ENCODE results near the gene FIGLA. TPM values are rescaled to one million over a fixed set of nuclear protein-coding genes. Genes with fewer than 3 reads are reported as not detected.

The FIGLA gene
- polyA plus RNA-seq, 1 of the 3 experiments (the other 2 are of a cell fraction) = not detected

- CTCF ChIA-PET = interaction anchor here (0.6 to 1.1 kb wide), 2 partner anchors 14 to 104 kb away, joined by 3 read pairs; partner anchors contain the start of gene ADD2
- POLR2A ChIA-PET = no interaction called here
- WGBS (ENCODE audit: low lambda C conversion rate) = 56% methylated on average over 4 of the region's 4 CpGs
Measured at GRCh38 chr2:70753902-70754301, 36.5 kb downstream of the FIGLA start.

GRCh38 chr2:70753031-70753430 is 37.4 kb downstream of the FIGLA start:
- Histone ChIP-seq H3K9me3 (no peaks in the 10 kb centered on the region), H3K4me2 (no peak overlapping the region), H3K36me3 (replicated peaks in 1 of 2; ENCODE audit: control insufficient read depth in 1 of 2, insufficient read depth in 2 of 2, low read length in 1 of 2) (no peaks in the 10 kb centered on the region), H3K4me3 (ENCODE audit: low read depth in 2 of 2, low read length in 1 of 2) (no peak overlapping the region), H3K9me2 (no peaks in the 10 kb centered on the region), H3K4me1 (ENCODE audit: control insufficient read depth in 1 of 2, insufficient read depth in 2 of 2, low read depth in 1 of 2, low read length in 1 of 2) (no peaks in the 10 kb centered on the region), H3K9ac (no peak overlapping the region), H4K20me1 (ENCODE audit: insufficient read depth) (no peaks in the 10 kb centered on the region), H3K79me2 (ENCODE audit: insufficient read depth) (no peaks in the 10 kb centered on the region), H3F3A (replicated peaks; ENCODE audit: insufficient read depth) (no peaks in the 10 kb centered on the region), H3K27me3 (ENCODE audit: insufficient read depth) (no peaks in the 10 kb centered on the region), H3K27ac (ENCODE audit: low read depth in 2 of 2, low read length in 1 of 2) (no peak overlapping the region), H2AFZ (ENCODE audit: low read depth) (no peak overlapping the region)
- DNase-seq = no peak
- TF ChIP-seq, protein P1, sequence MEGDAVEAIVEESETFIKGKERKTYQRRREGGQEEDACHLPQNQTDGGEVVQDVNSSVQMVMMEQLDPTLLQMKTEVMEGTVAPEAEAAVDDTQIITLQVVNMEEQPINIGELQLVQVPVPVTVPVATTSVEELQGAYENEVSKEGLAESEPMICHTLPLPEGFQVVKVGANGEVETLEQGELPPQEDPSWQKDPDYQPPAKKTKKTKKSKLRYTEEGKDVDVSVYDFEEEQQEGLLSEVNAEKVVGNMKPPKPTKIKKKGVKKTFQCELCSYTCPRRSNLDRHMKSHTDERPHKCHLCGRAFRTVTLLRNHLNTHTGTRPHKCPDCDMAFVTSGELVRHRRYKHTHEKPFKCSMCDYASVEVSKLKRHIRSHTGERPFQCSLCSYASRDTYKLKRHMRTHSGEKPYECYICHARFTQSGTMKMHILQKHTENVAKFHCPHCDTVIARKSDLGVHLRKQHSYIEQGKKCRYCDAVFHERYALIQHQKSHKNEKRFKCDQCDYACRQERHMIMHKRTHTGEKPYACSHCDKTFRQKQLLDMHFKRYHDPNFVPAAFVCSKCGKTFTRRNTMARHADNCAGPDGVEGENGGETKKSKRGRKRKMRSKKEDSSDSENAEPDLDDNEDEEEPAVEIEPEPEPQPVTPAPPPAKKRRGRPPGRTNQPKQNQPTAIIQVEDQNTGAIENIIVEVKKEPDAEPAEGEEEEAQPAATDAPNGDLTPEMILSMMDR (IDR thresholded peaks at IDR 0.05) = no peak
- TF ChIP-seq FOSL2 (IDR thresholded peaks at IDR 0.05; ENCODE audit: borderline replicate concordance, low read depth) (no peak), PBX3 (IDR thresholded peaks at IDR 0.05) (no peak), TAF1 (IDR thresholded peaks at IDR 0.05; ENCODE audit: borderline replicate concordance, low read depth, low read length) (no peak), YY1 (IDR thresholded peaks at IDR 0.05; ENCODE audit: low read depth) (no peak), TEAD4 (IDR thresholded peaks at IDR 0.05; ENCODE audit: borderline replicate concordance, insufficient read depth) (no peak), EP300 (IDR thresholded peaks at IDR 0.05; ENCODE audit: borderline replicate concordance in 1 of 2, low read depth in 1 of 2, low read length in 1 of 2) (no peak), POLR2AphosphoS5 (IDR thresholded peaks at IDR 0.05; ENCODE audit: low read depth, low read length) (no peak), GATA2 (CRISPR knock-in tag; IDR thresholded peaks at IDR 0.05) (no peak), FOXM1 (IDR thresholded peaks at IDR 0.05; ENCODE audit: low read depth) (no peak), MXI1 (IDR thresholded peaks at IDR 0.05; ENCODE audit: low read depth, low read length) (no peak), TCF12 (IDR thresholded peaks at IDR 0.05) (no peak), RCOR1 (IDR thresholded peaks at IDR 0.05; ENCODE audit: low read length) (no peak), RAD21 (IDR thresholded peaks at IDR 0.05; ENCODE audit: low read length) (no peak), SIN3A (IDR thresholded peaks at IDR 0.05; ENCODE audit: borderline replicate concordance, low read depth, low read length) (no peak), EZH2phosphoT487 (IDR thresholded peaks at IDR 0.05; ENCODE audit: borderline replicate concordance, low read depth) (no peak), RXRA (IDR thresholded peaks at IDR 0.05; ENCODE audit: borderline replicate concordance, low read depth) (no peak), RFX5 (IDR thresholded peaks at IDR 0.05; ENCODE audit: low read length) (no peak)
- TF ChIP-seq, protein P2, sequence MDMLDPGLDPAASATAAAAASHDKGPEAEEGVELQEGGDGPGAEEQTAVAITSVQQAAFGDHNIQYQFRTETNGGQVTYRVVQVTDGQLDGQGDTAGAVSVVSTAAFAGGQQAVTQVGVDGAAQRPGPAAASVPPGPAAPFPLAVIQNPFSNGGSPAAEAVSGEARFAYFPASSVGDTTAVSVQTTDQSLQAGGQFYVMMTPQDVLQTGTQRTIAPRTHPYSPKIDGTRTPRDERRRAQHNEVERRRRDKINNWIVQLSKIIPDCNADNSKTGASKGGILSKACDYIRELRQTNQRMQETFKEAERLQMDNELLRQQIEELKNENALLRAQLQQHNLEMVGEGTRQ (IDR thresholded peaks at IDR 0.05; ENCODE audit: borderline replicate concordance, low read depth, low read length) = no peak
- ChIA-PET CTCF (interaction anchor here (2.6 kb wide), 1 partner anchor 16 kb away, joined by 9 read pairs; the partner anchor contains the start of gene ADD2), POLR2A (no interaction called here)

More at GRCh38 chr2:70753902-70754301, 36.5 kb downstream of the FIGLA start:
- Histone ChIP-seq H3K27me3 (ENCODE audit: insufficient read depth) (no peaks in the 10 kb centered on the region), H2AFZ (ENCODE audit: low read depth) (no peak overlapping the region), H3K4me2 (no peak overlapping the region), H3K79me2 (ENCODE audit: insufficient read depth) (no peaks in the 10 kb centered on the region), H3K4me1 (ENCODE audit: control insufficient read depth in 1 of 2, insufficient read depth in 2 of 2, low read depth in 1 of 2, low read length in 1 of 2) (no peaks in the 10 kb centered on the region), H3K4me3 (ENCODE audit: low read depth in 2 of 2, low read length in 1 of 2) (no peak overlapping the region), H3K36me3 (replicated peaks in 1 of 2; ENCODE audit: control insufficient read depth in 1 of 2, insufficient read depth in 2 of 2, low read length in 1 of 2) (no peaks in the 10 kb centered on the region), H4K20me1 (ENCODE audit: insufficient read depth) (no peaks in the 10 kb centered on the region), H3K9me3 (no peaks in the 10 kb centered on the region), H3K9ac (no peak overlapping the region), H3F3A (replicated peaks; ENCODE audit: insufficient read depth) (no peaks in the 10 kb centered on the region), H3K9me2 (no peaks in the 10 kb centered on the region), H3K27ac (ENCODE audit: low read depth in 2 of 2, low read length in 1 of 2) (no peak overlapping the region)
- TF ChIP-seq CHD2 (IDR thresholded peaks at IDR 0.05; ENCODE audit: low read length, partially characterized antibody) = no peak
- no peak for TF ChIP-seq MEF2A (IDR thresholded peaks at IDR 0.05; ENCODE audit: borderline replicate concordance, low read depth)
- TF ChIP-seq RAD21 (IDR thresholded peaks at IDR 0.05; ENCODE audit: low read length) = no peak
- no peak for TF ChIP-seq JUND (IDR thresholded peaks at IDR 0.05)
- TF ChIP-seq RCOR1 (IDR thresholded peaks at IDR 0.05; ENCODE audit: low read length) = no peak
- TF ChIP-seq FOXJ3 (CRISPR knock-in tag; IDR thresholded peaks at IDR 0.05) = no peak
- no peak for DNase-seq

All from SK-N-SH (cell line).